ENCODE data around the gene NOP10. TPM values are rescaled to one million over a fixed set of nuclear protein-coding genes. Genes with fewer than 3 reads are reported as not detected.

Gene NOP10
- total RNA-seq, 1 experiment from 2014 or later, result 162 TPM

- POLR2A ChIA-PET (ENCODE audit: unreplicated experiment), result interaction anchor here (0.6 kb wide), 1 partner anchor 1268 kb away, joined by 5 read pairs; no protein-coding TSS in a partner anchor
- no peaks in the 10 kb centered on the region for H3K36me3 ChIP-seq (ENCODE audit: low read depth)
- no peaks in the 10 kb centered on the region for H4K20me1 ChIP-seq (ENCODE audit: insufficient read depth)
- peak overlapping the region; percentile 72 for H3K4me3 ChIP-seq
- peaks cover 15% of the 10 kb centered on the region for H3K79me2 ChIP-seq (ENCODE audit: low read depth)
- H3K27me3 ChIP-seq (ENCODE audit: insufficient read depth, low read depth), result no peaks in the 10 kb centered on the region
- peak overlapping the region; percentile 59 for H3K27ac ChIP-seq
- H3F3A ChIP-seq (ENCODE audit: insufficient read depth, low read depth), result peaks cover 6% of the 10 kb centered on the region; the same call in 1 of the 2 replicates
- no peaks in the 10 kb centered on the region for H3K9me2 ChIP-seq (ENCODE audit: insufficient read depth)
- H3K4me2 ChIP-seq, result peak overlapping the region; percentile 78
- TF ChIP-seq EZH2 (IDR thresholded peaks at IDR 0.05; ENCODE audit: low read depth) (no peak), CTCF (conservative IDR thresholded peaks at IDR 0.05) (no peak)
- peak; percentile 73 to 78 for DNase-seq
- no peaks in the 10 kb centered on the region for H3K9me3 ChIP-seq (ENCODE audit: insufficient read depth, low read depth)
- intact Hi-C loops (cut with micrococcal nuclease; ENCODE audit: unreplicated experiment), result loop anchor here (1.0 to 10.0 kb wide), 5 partner anchors 23 to 264 kb away; partner anchors contain the start of genes EMC4, NOP10, NUTM1 and PGBD4
- no TSS peak for BruUV-seq (replicated peaks)
- peaks cover 38% of the 10 kb centered on the region for H3K4me1 ChIP-seq (replicated peaks; ENCODE audit: insufficient read depth)
- H2AFZ ChIP-seq, result peak overlapping the region; percentile 77
- CTCF ChIA-PET, result interaction anchor here (0.6 to 1.0 kb wide), 2 partner anchors 9 to 155 kb away, joined by 3 read pairs; no protein-coding TSS in a partner anchor
Measured at GRCh38 chr15:34366271-34367065, 23.5 kb upstream of the NOP10 start.

- CTCF ChIA-PET, result no interaction called here
- no peak for DNase-seq
- Histone ChIP-seq H3K4me2 (peak overlapping the region; percentile 78), H3K36me3 (ENCODE audit: low read depth) (0 out of 2 replicates have a peak, but pooled peaks cover 3% of the 10 kb centered on the region), H3F3A (ENCODE audit: insufficient read depth, low read depth) (peaks cover 12% of the 10 kb centered on the region; the same call in 1 of the 2 replicates), H3K4me3 (peak overlapping the region; percentile 72; the same call in 1 of the 2 replicates), H3K9me2 (ENCODE audit: insufficient read depth) (no peaks in the 10 kb centered on the region), H3K27ac (peak overlapping the region; percentile 25; the same call in 1 of the 2 replicates), H2AFZ (no peak overlapping the region), H4K20me1 (ENCODE audit: insufficient read depth) (no peaks in the 10 kb centered on the region), H3K27me3 (ENCODE audit: insufficient read depth, low read depth) (no peaks in the 10 kb centered on the region), H3K79me2 (ENCODE audit: low read depth) (peaks cover 15% of the 10 kb centered on the region), H3K9me3 (ENCODE audit: insufficient read depth, low read depth) (no peaks in the 10 kb centered on the region), H3K4me1 (replicated peaks; ENCODE audit: insufficient read depth) (peaks cover 44% of the 10 kb centered on the region)
- BruUV-seq (replicated peaks), result no TSS peak
- TF ChIP-seq EZH2 (IDR thresholded peaks at IDR 0.05; ENCODE audit: low read depth) (no peak), CTCF (conservative IDR thresholded peaks at IDR 0.05) (no peak)
- POLR2A ChIA-PET (ENCODE audit: unreplicated experiment), result interaction anchor here (0.6 kb wide), 1 partner anchor 1267 kb away, joined by 5 read pairs; no protein-coding TSS in a partner anchor
- intact Hi-C loops (cut with micrococcal nuclease; ENCODE audit: unreplicated experiment), result loop anchor here (1.0 to 10.0 kb wide), 3 partner anchors 23 to 263 kb away; partner anchors contain the start of genes EMC4, NOP10, NUTM1 and PGBD4
Measured at GRCh38 chr15:34365836-34366235, 22.9 kb upstream of the NOP10 start.

- POLR2A ChIA-PET (ENCODE audit: unreplicated experiment), result no interaction called here
- peaks cover 15% of the 10 kb centered on the region for H3K79me2 ChIP-seq (ENCODE audit: low read depth)
- H3F3A ChIP-seq (ENCODE audit: insufficient read depth, low read depth), result peaks cover 16% of the 10 kb centered on the region
- no peak overlapping the region for H2AFZ ChIP-seq
- no peaks in the 10 kb centered on the region for H3K9me3 ChIP-seq (ENCODE audit: insufficient read depth, low read depth)
- peak overlapping the region; percentile 78 for H3K4me2 ChIP-seq
- TF ChIP-seq EZH2 (IDR thresholded peaks at IDR 0.05; ENCODE audit: low read depth) (no peak), CTCF (conservative IDR thresholded peaks at IDR 0.05) (no peak)
- CTCF ChIA-PET, result no interaction called here
- H3K9me2 ChIP-seq (ENCODE audit: insufficient read depth), result no peaks in the 10 kb centered on the region
- H3K27ac ChIP-seq, result no peak overlapping the region
- no peaks in the 10 kb centered on the region for H3K27me3 ChIP-seq (ENCODE audit: insufficient read depth, low read depth)
- peaks cover 48% of the 10 kb centered on the region for H3K4me1 ChIP-seq (replicated peaks; ENCODE audit: insufficient read depth)
- no peaks in the 10 kb centered on the region for H4K20me1 ChIP-seq (ENCODE audit: insufficient read depth)
- H3K4me3 ChIP-seq, result peak overlapping the region; percentile 72; the same call in 1 of the 2 replicates
- 0 out of 2 replicates have a peak, but pooled peaks cover 3% of the 10 kb centered on the region for H3K36me3 ChIP-seq (ENCODE audit: low read depth)
- BruUV-seq (replicated peaks), result TSS peak; percentile 50
- intact Hi-C loops (cut with micrococcal nuclease; ENCODE audit: unreplicated experiment), result loop anchor here (10.0 kb wide), 1 partner anchor 140 kb away; the partner anchor contains the start of gene EMC4
- no peak for DNase-seq
Measured at GRCh38 chr15:34365091-34365825, 22.3 kb upstream of the NOP10 start.

Measured in PC-9 (cell line).